Tibial nerve (tissue), 3 donors: ENCODE data around the gene AP1G2.

Experiments
- POLR2A ChIP-seq, 2 donors: fragments of 450-650 bp; IDR thresholded peaks; one replicate each; pipeline ENCODE4 v1.6.1; 2017; ENCODE audit warnings: antibody characterized with exemption in 2 of 2, mild to moderate bottlenecking in 2 of 2, moderate library complexity in 2 of 2
- TF ChIP-seq, protein P1 (sequence below), 5 experiments: fragments of 200-600 bp in 3 of 5; fragments of 450-650 bp in 2 of 5; sonication (generic) in 3 of 5; IDR thresholded peaks; one replicate each; pipeline ENCODE4 v1.5.1; 2016 to 2019; ENCODE audit warnings: antibody characterized with exemption in 5 of 5, mild to moderate bottlenecking in 3 of 5, moderate library complexity in 2 of 5

DNA sequence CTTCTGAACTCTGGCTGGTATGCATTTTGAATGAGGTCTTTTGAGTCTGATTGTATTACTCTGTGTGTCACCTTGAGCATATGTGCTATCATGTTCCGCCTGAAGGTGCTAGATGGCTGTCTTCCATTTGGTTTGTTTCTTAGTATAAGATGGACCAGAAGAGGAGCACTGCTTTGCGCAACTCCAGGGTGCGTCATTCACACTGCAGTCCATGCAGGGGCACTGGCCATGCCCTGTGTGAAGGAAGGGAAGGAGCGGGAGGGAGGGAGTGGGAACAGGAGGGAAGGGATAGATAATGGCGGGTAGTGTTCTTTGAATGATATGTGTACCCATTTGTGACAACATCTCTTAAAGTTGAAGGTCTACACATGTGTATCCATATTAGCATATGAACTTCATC, 24.2 kb downstream of the AP1G2 start:
- TF ChIP-seq, protein P1, sequence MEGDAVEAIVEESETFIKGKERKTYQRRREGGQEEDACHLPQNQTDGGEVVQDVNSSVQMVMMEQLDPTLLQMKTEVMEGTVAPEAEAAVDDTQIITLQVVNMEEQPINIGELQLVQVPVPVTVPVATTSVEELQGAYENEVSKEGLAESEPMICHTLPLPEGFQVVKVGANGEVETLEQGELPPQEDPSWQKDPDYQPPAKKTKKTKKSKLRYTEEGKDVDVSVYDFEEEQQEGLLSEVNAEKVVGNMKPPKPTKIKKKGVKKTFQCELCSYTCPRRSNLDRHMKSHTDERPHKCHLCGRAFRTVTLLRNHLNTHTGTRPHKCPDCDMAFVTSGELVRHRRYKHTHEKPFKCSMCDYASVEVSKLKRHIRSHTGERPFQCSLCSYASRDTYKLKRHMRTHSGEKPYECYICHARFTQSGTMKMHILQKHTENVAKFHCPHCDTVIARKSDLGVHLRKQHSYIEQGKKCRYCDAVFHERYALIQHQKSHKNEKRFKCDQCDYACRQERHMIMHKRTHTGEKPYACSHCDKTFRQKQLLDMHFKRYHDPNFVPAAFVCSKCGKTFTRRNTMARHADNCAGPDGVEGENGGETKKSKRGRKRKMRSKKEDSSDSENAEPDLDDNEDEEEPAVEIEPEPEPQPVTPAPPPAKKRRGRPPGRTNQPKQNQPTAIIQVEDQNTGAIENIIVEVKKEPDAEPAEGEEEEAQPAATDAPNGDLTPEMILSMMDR (IDR thresholded peaks at IDR 0.05): no peak
- no peak for TF ChIP-seq POLR2A (IDR thresholded peaks at IDR 0.05)
